HG03575 (cell line): Measurements from ENCODE around the gene MGLL.
"Not testable (repeated sequence)": the region's sequence is repeated elsewhere in the genome, so short reads cannot be mapped to it uniquely, and the experiment has no call there.

Experiments used
- ATAC-seq: cut with Tn5 transposase; IDR thresholded peaks from one replicate; pipeline ENCODE4 v1.9.1; 2021; ENCODE audit not compliant: unreplicated experiment, insufficient number of reproducible peaks, low FRiP score; ENCODE audit errors: extremely low read depth

Gene MGLL

GRCh38 chr3:127688416-127689265, 133.7 kb downstream of the MGLL start:
- ATAC-seq, result no peak

- ATAC-seq, result no peak
These were observed 134.3 kb downstream of the MGLL start for GRCh38 chr3:127688022-127688415.

- ATAC-seq, result no peak
These were observed 135.0 kb downstream of the MGLL start for GRCh38 chr3:127687228-127687737.

- ATAC-seq, result no peak
These were observed 135.8 kb downstream of the MGLL start for GRCh38 chr3:127686512-127686894.

GRCh38 chr3:127685708-127686511, 136.4 kb downstream of the MGLL start:
- ATAC-seq, result no peak

GRCh38 chr3:127684871-127685707, 137.2 kb downstream of the MGLL start:
- no peak for ATAC-seq

- ATAC-seq, result no peak
These were observed 139.8 kb downstream of the MGLL start for GRCh38 chr3:127682561-127682960.

- not testable (repeated sequence) for ATAC-seq
These were observed 140.2 kb downstream of the MGLL start for GRCh38 chr3:127682175-127682554.

- ATAC-seq, result no peak
These were observed 141.5 kb downstream of the MGLL start for GRCh38 chr3:127680798-127681221.

GRCh38 chr3:127680146-127680661, 142.1 kb downstream of the MGLL start:
- no peak for ATAC-seq

- ATAC-seq, result no peak
These were observed 142.7 kb downstream of the MGLL start for GRCh38 chr3:127679534-127680145.

- ATAC-seq, result no peak
These were observed 143.4 kb downstream of the MGLL start for GRCh38 chr3:127678611-127679533.

GRCh38 chr3:127678315-127678599, 144.1 kb downstream of the MGLL start:
- no peak for ATAC-seq

GRCh38 chr3:127677541-127678314, 144.6 kb downstream of the MGLL start:
- ATAC-seq, result no peak

GRCh38 chr3:127676921-127677351, 145.4 kb downstream of the MGLL start:
- no peak for ATAC-seq

GRCh38 chr3:127676456-127676855, 145.9 kb downstream of the MGLL start:
- ATAC-seq, result no peak
